GM12891 (cell line): Measurements from ENCODE around the gene MT3.

Experiments used
- POLR2A ChIP-seq: IDR thresholded peaks from 2 replicates; pipeline ENCODE4 v1.6.1; 2011; ENCODE audit warnings: low read depth, low read length, control low read depth
- POLR2AphosphoS5 ChIP-seq: IDR thresholded peaks from 2 replicates; pipeline ENCODE4 v1.6.1; 2011; ENCODE audit warnings: low read depth, low read length, control low read depth
- SPI1 ChIP-seq: IDR thresholded peaks from 2 replicates; pipeline ENCODE4 v1.6.1; 2011; ENCODE audit warnings: low read depth, low read length, control low read depth
- TAF1 ChIP-seq: IDR thresholded peaks from 2 replicates; pipeline ENCODE4 v1.6.1; 2011; ENCODE audit warnings: low read depth, low read length, control low read depth

DNA sequence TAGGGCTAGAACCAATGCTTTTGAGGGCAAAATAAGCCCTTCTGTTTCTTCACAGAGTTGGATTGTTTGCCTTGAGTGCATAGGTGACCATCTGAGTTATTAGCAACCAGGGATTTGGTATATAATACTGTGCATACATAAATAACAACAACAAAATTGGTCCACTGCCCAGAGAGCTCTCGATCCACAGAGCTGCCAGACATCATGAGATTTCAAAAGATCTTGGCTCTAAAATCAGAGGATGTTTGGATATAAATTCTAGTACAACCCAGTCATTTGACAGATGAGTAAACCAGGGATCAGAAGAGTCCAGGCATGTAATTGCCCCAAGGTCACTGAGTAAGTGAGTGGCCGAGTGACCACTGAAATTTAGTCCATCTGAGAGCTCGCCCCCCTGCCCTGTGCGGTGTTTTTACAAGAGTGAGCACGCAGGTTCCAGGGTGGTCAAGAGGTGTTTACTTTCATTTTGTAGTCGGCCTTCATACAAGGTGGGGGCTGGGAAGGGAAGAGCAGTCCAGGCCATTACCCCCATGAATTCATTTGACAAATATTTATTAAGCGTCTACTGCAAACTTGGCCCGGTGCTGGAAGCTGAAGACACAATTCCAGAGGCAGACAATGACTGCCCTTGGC, 17.3 kb downstream of the MT3 start:
- no peak for TF ChIP-seq POLR2AphosphoS5
- no peak for TF ChIP-seq POLR2A
- TF ChIP-seq TAF1 = no peak
- no peak for TF ChIP-seq SPI1
